HepG2 (cell line): ENCODE data around the gene FOSB. TPM values are rescaled to one million over a fixed set of nuclear protein-coding genes. Genes with fewer than 3 reads are reported as not detected.

ENCODE experiments used
- ATAC-seq: fragments of 200-7000 bp; cut with Tn5 transposase; 3 replicates; pipeline ENCODE4 v1.9.1; 2020; ENCODE audit warnings: mild to moderate bottlenecking, moderate library complexity
- BruUV-seq: library from RNA; stranded (reverse); fragments of 400-500 nt; replicated peaks from 2 replicates; lab custom pipeline; 2021; lab: Mats Ljungman, UMichigan
- CTCF ChIA-PET: fragments of 300-600 bp; formaldehyde crosslinking; extraction: SDS; loops from one replicate; lab custom pipeline; 2021; ENCODE audit warnings: low total read pairs, inconsistent platforms, low intra/inter-chr PET ratio; lab: Yijun Ruan, JAX
- POLR2A ChIA-PET: fragments of 350-600 bp; sonication (Branson Sonifier 250); formaldehyde crosslinking; loops from one replicate; lab custom pipeline; 2020; ENCODE audit warnings: antibody characterized with exemption, inconsistent platforms; lab: Yijun Ruan, JAX
- DNase-seq: peaks from one replicate; pipeline ENCODE4 v3.0.0-alpha.2; 2015; ENCODE audit warnings: low spot score
- FAIRE-seq: peaks from 3 replicates; lab custom pipeline; 2011; peaks lifted over from hg19 to GRCh38; lab: Jason Lieb, UNC
- H2AFZ ChIP-seq: one replicate; pipeline ENCODE4 v1.6.1; 2011; ENCODE audit warnings: low read length, inconsistent platforms
- H3K27ac ChIP-seq: fragments of 300-600 bp; 3 replicates; pipeline ENCODE4 v1.8.0; 2011; ENCODE audit warnings: mixed run types, mild to moderate bottlenecking, mixed read lengths, low read length, inconsistent platforms; ENCODE audit not compliant: insufficient read depth; ENCODE audit errors: extremely low read length
- H3K27me3 ChIP-seq, 2 experiments: fragments of 200-600 bp in 1 of 2; 2 replicates in 1 of 2; 3 replicates in 1 of 2; pipeline versions ENCODE4 v1.6.0 to v1.8.0; 2011; ENCODE audit warnings: low read length in 2 of 2, mild to moderate bottlenecking in 2 of 2, moderate library complexity in 2 of 2, inconsistent platforms in 1 of 2; ENCODE audit not compliant: insufficient read depth in 2 of 2, control insufficient read depth in 1 of 2
- H3K36me3 ChIP-seq, 2 experiments: fragments of 200-600 bp in 1 of 2; replicated peaks in 1 of 2; 2 replicates in 1 of 2; 3 replicates in 1 of 2; pipeline versions ENCODE4 v1.5.1 to v1.8.0; 2011; ENCODE audit warnings: low read length in 2 of 2, inconsistent platforms in 1 of 2; ENCODE audit not compliant: insufficient read depth in 2 of 2, control insufficient read depth in 1 of 2
- H3K4me1 ChIP-seq: 2 replicates; pipeline ENCODE4 v1.5.1; 2012; ENCODE audit warnings: low read length, inconsistent platforms; ENCODE audit not compliant: insufficient read depth
- H3K4me2 ChIP-seq: 2 replicates; pipeline ENCODE4 v1.6.0; 2011; ENCODE audit warnings: low read depth, low read length, inconsistent platforms
- H3K4me3 ChIP-seq, 3 experiments: fragments of 200-600 bp in 1 of 3; sonication (generic), shearing (Covaris generic) in 1 of 3; replicated peaks in 1 of 3; 2 replicates each; pipeline ENCODE4 v1.5.1; 2011 to 2016; ENCODE audit warnings: low read length in 3 of 3, inconsistent platforms in 2 of 3, low read depth in 2 of 3, mild to moderate bottlenecking in 2 of 3, control low read depth in 1 of 3, mixed read lengths in 1 of 3; ENCODE audit not compliant: insufficient read depth in 1 of 3
- H3K79me2 ChIP-seq: one replicate; pipeline ENCODE4 v1.6.1; 2011; ENCODE audit warnings: low read length, inconsistent platforms; ENCODE audit not compliant: insufficient read depth
- H3K9ac ChIP-seq: 2 replicates; pipeline ENCODE4 v1.6.0; 2011; ENCODE audit warnings: mild to moderate bottlenecking, low read depth, low read length, inconsistent platforms; ENCODE audit not compliant: insufficient read depth
- H3K9me3 ChIP-seq: 2 replicates; pipeline ENCODE4 v1.5.1; 2012; ENCODE audit warnings: mild to moderate bottlenecking, low read length
- H4K20me1 ChIP-seq: 2 replicates; pipeline ENCODE4 v1.6.0; 2011; ENCODE audit warnings: inconsistent platforms, mild to moderate bottlenecking, low read length, moderate library complexity; ENCODE audit not compliant: insufficient read depth
- AFF4 ChIP-seq: sonication (generic); formaldehyde crosslinking; IDR thresholded peaks from 2 replicates; pipeline ENCODE4 v1.4.0; 2020; ENCODE audit warnings: missing genetic modification reagents
- ARNT ChIP-seq: fragments of 450-650 bp; IDR thresholded peaks from 2 replicates; pipeline ENCODE4 v1.6.1; 2017
- CREB1 ChIP-seq, 2 experiments: fragments of 450-650 bp in 1 of 2; IDR thresholded peaks; 2 replicates each; pipeline ENCODE4 v1.6.1; 2016 to 2017; ENCODE audit warnings: control low read depth in 1 of 2, mild to moderate bottlenecking in 1 of 2, missing compliant biosample characterization in 1 of 2, missing genetic modification characterization in 1 of 2
- E2F2 ChIP-seq: sonication (generic); formaldehyde crosslinking; IDR thresholded peaks from 2 replicates; pipeline ENCODE4 v1.4.0; 2020; ENCODE audit warnings: missing genetic modification reagents, borderline replicate concordance
- EP300 ChIP-seq, 3 experiments: sonication (generic) in 1 of 3; formaldehyde crosslinking in 1 of 3; IDR thresholded peaks; 2 replicates each; pipeline versions ENCODE4 v1.5.1 to v1.6.1; 2011 to 2020; ENCODE audit warnings: low read depth in 2 of 3, low read length in 2 of 3, borderline replicate concordance in 1 of 3, improper control_type of control experiment in 1 of 3, mild to moderate bottlenecking in 1 of 3, missing genetic modification reagents in 1 of 3, moderate library complexity in 1 of 3
- FOXK2 ChIP-seq: fragments of 450-650 bp; IDR thresholded peaks from 2 replicates; pipeline ENCODE4 v1.6.1; 2016
- HNRNPH1 ChIP-seq: fragments of 200-400 bp; formaldehyde crosslinking; optimal IDR thresholded peaks from 2 replicates; pipeline ENCODE3; 2017; ENCODE audit warnings: mild to moderate bottlenecking, low read depth, low read length
- MATR3 ChIP-seq: sonication (generic); formaldehyde crosslinking; IDR thresholded peaks from 2 replicates; pipeline ENCODE4 v1.4.0; 2020; ENCODE audit warnings: missing genetic modification reagents
- MLX ChIP-seq: IDR thresholded peaks from 2 replicates; pipeline ENCODE4 v1.6.1; 2016
- NR2F6 ChIP-seq, 2 experiments: IDR thresholded peaks; 2 replicates each; pipeline ENCODE4 v1.6.1; 2016; ENCODE audit warnings: antibody characterized with exemption in 1 of 2, mild to moderate bottlenecking in 1 of 2
- RARA ChIP-seq: IDR thresholded peaks from 2 replicates; pipeline ENCODE4 v1.6.1; 2016; ENCODE audit warnings: missing genetic modification reagents, missing compliant biosample characterization
- SETDB1 ChIP-seq: sonication (generic); formaldehyde crosslinking; IDR thresholded peaks from 2 replicates; pipeline ENCODE4 v1.5.1; 2020; ENCODE audit warnings: missing genetic modification reagents, mild to moderate bottlenecking, borderline replicate concordance
- SP5 ChIP-seq: IDR thresholded peaks from 2 replicates; pipeline ENCODE4 v1.6.1; 2016; ENCODE audit warnings: low read depth, borderline replicate concordance
- YY1 ChIP-seq: IDR thresholded peaks from 2 replicates; pipeline ENCODE4 v1.6.1; 2011; ENCODE audit warnings: low read length, low read depth, moderate library complexity, mild to moderate bottlenecking; ENCODE audit not compliant: insufficient read depth, insufficient replicate concordance
- ZC3H13 ChIP-seq: sonication (generic); formaldehyde crosslinking; IDR thresholded peaks from 2 replicates; pipeline ENCODE4 v1.8.1; 2023; ENCODE audit warnings: mild to moderate bottlenecking, missing genetic modification reagents, moderate library complexity
- ZFP41 ChIP-seq: sonication (generic); formaldehyde crosslinking; IDR thresholded peaks from 2 replicates; pipeline ENCODE4 v1.4.0; 2020; ENCODE audit warnings: mild to moderate bottlenecking, missing genetic modification reagents, borderline replicate concordance
- ZIK1 ChIP-seq: sonication (generic); formaldehyde crosslinking; IDR thresholded peaks from 2 replicates; pipeline ENCODE4 v1.5.0; 2020; ENCODE audit warnings: mild to moderate bottlenecking, low read depth, missing genetic modification reagents, borderline replicate concordance
- ZMAT3 ChIP-seq: sonication (generic); formaldehyde crosslinking; conservative IDR thresholded peaks from 2 replicates; pipeline ENCODE4 v1.7.0; 2021; ENCODE audit warnings: missing genetic modification reagents
- ZNF430 ChIP-seq: sonication (generic); formaldehyde crosslinking; IDR thresholded peaks from 2 replicates; pipeline ENCODE4 v1.9.0; 2021; ENCODE audit warnings: mild to moderate bottlenecking, missing genetic modification reagents
- ZNF619 ChIP-seq: sonication (generic); formaldehyde crosslinking; IDR thresholded peaks from 2 replicates; pipeline ENCODE4 v1.4.0; 2020; ENCODE audit warnings: mild to moderate bottlenecking, missing genetic modification reagents
- ZNF850 ChIP-seq: sonication (generic); formaldehyde crosslinking; conservative IDR thresholded peaks from 2 replicates; pipeline ENCODE4 v1.9.0; 2021; ENCODE audit warnings: mild to moderate bottlenecking, missing genetic modification reagents
- WGBS: methylation state at CpG from one replicate; pipeline ENCODE4 v1.1.6; 2017; ENCODE audit warnings: low lambda C conversion rate; 5-methylcytosine and 5-hydroxymethylcytosine counted together
- in situ Hi-C: cut with HindIII; loops from 2 replicates; pipeline ENCODE4 v1.10.0; 2017; ENCODE audit warnings: low pct_unique_long_range_greater_than_20kb; ENCODE audit not compliant: extremely low pct_ligation_motif_present
- intact Hi-C: fragments of 100-400 bp; cut with micrococcal nuclease; formaldehyde crosslinking; loops from one replicate; pipeline ENCODE4 v1.10.0; 2022; ENCODE audit not compliant: unreplicated experiment
- polyA plus RNA-seq, 8 experiments: library from polyadenylated mRNA; depleted of rRNA in 3 of 8; stranded (reverse) in 7 of 8; unstranded in 1 of 8; fragments of >200 nt; fragmentation: Illumina TruSeq in 4 of 8; extraction: Trizol in 4 of 8; gene quantifications; 2 replicates each; pipeline versions ENCODE4 v1.2.1 to v1.2.3, GENCODE V29; 2011 to 2016; ENCODE audit warnings: low read depth in 4 of 8, missing spikeins in 1 of 8, mixed read lengths in 1 of 8; ENCODE audit not compliant: insufficient read depth in 1 of 8
- total RNA-seq, 5 experiments: library from RNA; depleted of rRNA; stranded (reverse); fragments of >200 nt; fragmentation: Illumina TruSeq; extraction: Trizol; gene quantifications; 2 replicates each; pipeline ENCODE4 v1.2.3, GENCODE V29; 2016; ENCODE audit warnings: low read depth in 1 of 5

FOSB gene
- total and polyA plus RNA-seq, 2 of the 13 experiments (the other 11 are each of a cell fraction or from before 2014, with no cell fraction given): 2.8 to 6.0 TPM

GRCh38 chr19:45505996-45506245, 38.1 kb downstream of the FOSB start:
- Histone ChIP-seq H3K4me3 (peak overlapping the region; percentile 92 to 100 (median 96); a peak in 5 of 6 replicates), H3K36me3 (peaks cover 0 to under 1% of the 10 kb centered on the region in 2 experiments; a peak in 1 of 5 replicates), H3K79me2 (peaks cover 31% of the 10 kb centered on the region), H3K9ac (peak overlapping the region; percentile 94), H3K4me1 (peaks cover 40% of the 10 kb centered on the region), H3K9me3 (no peaks in the 10 kb centered on the region), H3K27me3 (no peaks in the 10 kb centered on the region; a peak in 1 of 5 replicates), H2AFZ (peak overlapping the region; percentile 69), H4K20me1 (0 out of 2 replicates have a peak, but pooled peaks cover 3% of the 10 kb centered on the region), H3K4me2 (peak overlapping the region; percentile 93), H3K27ac (peak overlapping the region; percentile 77)
- FAIRE-seq (no peak), DNase-seq (no peak), ATAC-seq (no peak)
- in situ Hi-C loops (no loop called here), intact Hi-C loops (no loop called here)
- BruUV-seq: TSS peak; percentile 58
- CTCF ChIA-PET: interaction anchor here (1.8 kb wide), 1 partner anchor 13 kb away, joined by 4 read pairs; no protein-coding TSS in a partner anchor
- POLR2A ChIA-PET: interaction anchor here (0.9 to 1.9 kb wide), 4 partner anchors 10 to 211 kb away, joined by 3 to 8 read pairs (median 6); no protein-coding TSS in a partner anchor
- 8% methylated on average over 5 of the region's 5 CpGs for WGBS
- TF ChIP-seq ZNF850 (0 out of 2 replicates have a peak, but pooled peaks have one; percentile 3), ZFP41 (CRISPR knock-in tag) (no peak), ZMAT3 (CRISPR knock-in tag) (0 out of 2 replicates have a peak, but pooled peaks have one; percentile 62), ZC3H13 (CRISPR knock-in tag) (no peak), FOXK2 (no peak), RARA (CRISPR knock-in tag) (peak; percentile 84), ZNF619 (CRISPR knock-in tag) (no peak), E2F2 (CRISPR knock-in tag) (no peak), ZNF430 (CRISPR knock-in tag) (0 out of 2 replicates have a peak, but pooled peaks have one; percentile 20), HNRNPH1 (no peak), EP300 (IDR thresholded peaks at IDR 0.05; ENCODE audit: low read depth in 2 of 2, low read length in 2 of 2) (peak in 1 of 2 experiments; percentile 11; a peak in 1 of 4 replicates), EP300 (CRISPR knock-in tag; IDR thresholded peaks at IDR 0.05; ENCODE audit: borderline replicate concordance) (no peak), MATR3 (no peak), SETDB1 (CRISPR knock-in tag) (no peak), ZIK1 (CRISPR knock-in tag) (no peak), NR2F6 (IDR thresholded peaks at IDR 0.05) (peak; percentile 64), NR2F6 (CRISPR knock-in tag; IDR thresholded peaks at IDR 0.05) (peak; percentile 71), SP5 (CRISPR knock-in tag) (peak; percentile 80), CREB1 (IDR thresholded peaks at IDR 0.05) (no peak), CREB1 (CRISPR knock-in tag; IDR thresholded peaks at IDR 0.05) (no peak), ARNT (no peak), AFF4 (CRISPR knock-in tag) (no peak), YY1 (no peak), MLX (CRISPR knock-in tag) (no peak)
